A673 (cell line): ENCODE results near the gene ERFL. TPM values are rescaled to one million over a fixed set of nuclear protein-coding genes. Genes with fewer than 3 reads are reported as not detected.

ENCODE experiments used
- BruUV-seq: library from RNA; stranded (reverse); fragments of 400-500 nt; replicated peaks from 2 replicates; lab custom pipeline; 2021; lab: Mats Ljungman, UMichigan
- CTCF ChIA-PET: fragments of 300-600 bp; sonication (Branson Sonifier 250); formaldehyde crosslinking; loops from one replicate; lab custom pipeline; 2022; ENCODE audit warnings: antibody characterized with exemption; lab: Charles Lee
- POLR2A ChIA-PET: fragments of 300-600 bp; sonication (Branson Sonifier 250); formaldehyde crosslinking; loops from one replicate; lab custom pipeline; 2022; ENCODE audit warnings: antibody characterized with exemption; ENCODE audit not compliant: low non-redundant PET; lab: Charles Lee
- DNase-seq: peaks from one replicate; pipeline ENCODE4 v3.0.0-alpha.2; 2015; ENCODE audit warnings: low spot score
- H3K27ac ChIP-seq: fragments of 200-600 bp; sonication (generic); 2 replicates; pipeline ENCODE4 v1.5.1; 2016; ENCODE audit warnings: mixed run types, low read depth, mild to moderate bottlenecking, mixed read lengths, antibody characterized with exemption, low read length; ENCODE audit not compliant: poor library complexity, severe bottlenecking
- H3K27me3 ChIP-seq: fragments of 200-600 bp; sonication (generic); replicated peaks from 2 replicates; pipeline ENCODE4 v1.6.1; 2017; ENCODE audit warnings: mixed run types, low read depth, mild to moderate bottlenecking, mixed read lengths, antibody characterized with exemption, low read length; ENCODE audit not compliant: insufficient read depth, poor library complexity
- H3K36me3 ChIP-seq: fragments of 200-600 bp; sonication (generic); 2 replicates; pipeline ENCODE4 v1.6.1; 2016; ENCODE audit warnings: mixed run types, mild to moderate bottlenecking, mixed read lengths, antibody characterized with exemption, low read length; ENCODE audit not compliant: insufficient read depth, poor library complexity, severe bottlenecking
- H3K4me1 ChIP-seq: fragments of 200-600 bp; sonication (generic); 2 replicates; pipeline ENCODE4 v1.6.1; 2017; ENCODE audit warnings: mixed run types, mild to moderate bottlenecking, mixed read lengths, antibody characterized with exemption, low read length; ENCODE audit not compliant: insufficient read depth, poor library complexity, severe bottlenecking
- H3K4me3 ChIP-seq: fragments of 200-600 bp; sonication (generic); 2 replicates; pipeline ENCODE4 v1.5.1; 2016; ENCODE audit warnings: low read depth, mixed run types, mild to moderate bottlenecking, mixed read lengths, low read length; ENCODE audit not compliant: poor library complexity, severe bottlenecking
- H3K9me3 ChIP-seq: fragments of 200-600 bp; sonication (generic); 2 replicates; pipeline ENCODE4 v1.6.1; 2016; ENCODE audit warnings: mixed run types, low read depth, mild to moderate bottlenecking, mixed read lengths, antibody characterized with exemption, low read length; ENCODE audit not compliant: poor library complexity, severe bottlenecking
- EZH2 ChIP-seq: fragments of 200-600 bp; sonication (generic); IDR thresholded peaks from 2 replicates; pipeline ENCODE4 v1.6.1; 2017; ENCODE audit warnings: borderline replicate concordance, low read depth, mild to moderate bottlenecking, mixed read lengths, antibody characterized with exemption, low read length; ENCODE audit not compliant: poor library complexity, severe bottlenecking
- intact Hi-C: fragments of 100-400 bp; cut with micrococcal nuclease; formaldehyde crosslinking; loops from one replicate; pipeline ENCODE4 v1.10.0; 2022; ENCODE audit not compliant: unreplicated experiment
- total RNA-seq: library from RNA; stranded (reverse); gene quantifications from 2 replicates; pipeline ENCODE4 v1.2.3, GENCODE V29; 2021
- TF ChIP-seq, protein P1 (sequence below): fragments of 300-800, 200-600 bp; sonication (generic); conservative IDR thresholded peaks from 2 replicates; pipeline ENCODE4 v1.5.1; 2017; ENCODE audit warnings: low read depth, mild to moderate bottlenecking, antibody characterized with exemption, low read length, moderate library complexity, mixed read lengths

The ERFL gene
- total RNA-seq, 1 experiment from 2014 or later: 0.95 TPM

DNA sequence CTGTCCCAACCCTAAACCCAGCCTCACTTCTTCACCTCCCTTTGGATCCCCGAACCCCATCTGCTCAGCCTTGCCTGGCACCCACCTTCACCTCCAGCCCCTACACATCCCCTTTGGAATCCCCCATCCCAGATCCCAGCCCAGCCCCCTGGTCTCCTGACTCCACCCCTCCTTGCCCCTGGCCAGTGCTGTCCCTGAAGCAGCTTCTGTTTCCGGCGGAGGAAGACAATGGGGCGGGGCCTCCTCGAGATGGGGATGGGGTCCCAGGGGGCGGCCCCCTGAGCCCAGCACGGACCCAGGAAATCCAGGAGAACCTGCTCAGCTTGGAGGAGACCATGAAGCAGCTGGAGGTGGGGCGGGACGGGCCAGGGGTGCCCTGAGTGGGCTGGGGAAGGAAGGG is 22.0 kb downstream of the ERFL start:
- Histone ChIP-seq H3K36me3 (peaks cover 50% of the 10 kb centered on the region), H3K4me1 (no peaks in the 10 kb centered on the region), H3K27me3 (no peaks in the 10 kb centered on the region), H3K4me3 (no peak overlapping the region), H3K27ac (no peak overlapping the region), H3K9me3 (no peaks in the 10 kb centered on the region)
- TF ChIP-seq, protein P1, sequence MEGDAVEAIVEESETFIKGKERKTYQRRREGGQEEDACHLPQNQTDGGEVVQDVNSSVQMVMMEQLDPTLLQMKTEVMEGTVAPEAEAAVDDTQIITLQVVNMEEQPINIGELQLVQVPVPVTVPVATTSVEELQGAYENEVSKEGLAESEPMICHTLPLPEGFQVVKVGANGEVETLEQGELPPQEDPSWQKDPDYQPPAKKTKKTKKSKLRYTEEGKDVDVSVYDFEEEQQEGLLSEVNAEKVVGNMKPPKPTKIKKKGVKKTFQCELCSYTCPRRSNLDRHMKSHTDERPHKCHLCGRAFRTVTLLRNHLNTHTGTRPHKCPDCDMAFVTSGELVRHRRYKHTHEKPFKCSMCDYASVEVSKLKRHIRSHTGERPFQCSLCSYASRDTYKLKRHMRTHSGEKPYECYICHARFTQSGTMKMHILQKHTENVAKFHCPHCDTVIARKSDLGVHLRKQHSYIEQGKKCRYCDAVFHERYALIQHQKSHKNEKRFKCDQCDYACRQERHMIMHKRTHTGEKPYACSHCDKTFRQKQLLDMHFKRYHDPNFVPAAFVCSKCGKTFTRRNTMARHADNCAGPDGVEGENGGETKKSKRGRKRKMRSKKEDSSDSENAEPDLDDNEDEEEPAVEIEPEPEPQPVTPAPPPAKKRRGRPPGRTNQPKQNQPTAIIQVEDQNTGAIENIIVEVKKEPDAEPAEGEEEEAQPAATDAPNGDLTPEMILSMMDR: no peak
- no peak for TF ChIP-seq EZH2
- ChIA-PET CTCF (no interaction called here), POLR2A (no interaction called here)
- intact Hi-C loops: no loop called here
- no TSS peak for BruUV-seq
- no peak for DNase-seq

DNA sequence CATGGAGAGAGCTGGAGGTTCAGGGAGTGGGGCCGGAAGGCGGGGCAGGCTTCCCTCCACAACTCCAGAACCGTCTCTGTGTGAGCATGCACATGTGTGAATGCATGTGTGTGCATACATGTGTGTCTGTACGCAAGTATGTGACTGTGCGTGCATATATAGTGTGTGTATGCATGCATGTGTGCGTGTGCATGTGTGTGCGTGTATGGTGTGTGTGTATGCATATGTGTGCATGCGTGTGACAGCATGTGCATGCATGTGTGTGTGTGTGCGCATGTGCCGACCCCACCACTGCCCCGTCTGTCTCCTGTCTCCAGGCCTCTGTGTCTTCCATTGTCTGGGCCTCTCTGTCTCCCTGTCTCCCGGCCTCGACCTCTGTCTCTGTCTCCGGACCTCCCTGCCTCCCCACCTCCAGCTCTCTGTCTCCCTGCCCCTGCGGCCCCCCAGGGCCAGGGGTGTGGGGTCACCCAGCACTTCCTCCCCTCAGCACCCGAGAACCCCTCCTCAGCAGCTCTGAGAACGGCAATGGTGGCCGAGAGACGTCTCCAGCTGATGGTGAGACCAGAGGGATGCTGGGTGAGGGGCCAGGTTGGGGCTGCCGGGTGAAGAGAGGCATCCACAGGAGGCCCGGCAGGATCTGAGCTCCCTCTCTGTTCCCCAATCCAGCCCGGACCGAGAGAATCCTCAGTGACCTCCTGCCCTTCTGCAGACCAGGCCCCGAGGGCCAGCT is 22.8 kb downstream of the ERFL start:
- TF ChIP-seq, protein P1: no peak
- no peak for TF ChIP-seq EZH2
- Histone ChIP-seq H3K36me3 (peaks cover 55% of the 10 kb centered on the region), H3K27me3 (no peaks in the 10 kb centered on the region), H3K27ac (no peak overlapping the region), H3K4me3 (no peak overlapping the region), H3K4me1 (no peaks in the 10 kb centered on the region), H3K9me3 (no peaks in the 10 kb centered on the region)
- no TSS peak for BruUV-seq
- ChIA-PET CTCF (no interaction called here), POLR2A (no interaction called here)
- intact Hi-C loops: no loop called here
- DNase-seq: no peak

DNA sequence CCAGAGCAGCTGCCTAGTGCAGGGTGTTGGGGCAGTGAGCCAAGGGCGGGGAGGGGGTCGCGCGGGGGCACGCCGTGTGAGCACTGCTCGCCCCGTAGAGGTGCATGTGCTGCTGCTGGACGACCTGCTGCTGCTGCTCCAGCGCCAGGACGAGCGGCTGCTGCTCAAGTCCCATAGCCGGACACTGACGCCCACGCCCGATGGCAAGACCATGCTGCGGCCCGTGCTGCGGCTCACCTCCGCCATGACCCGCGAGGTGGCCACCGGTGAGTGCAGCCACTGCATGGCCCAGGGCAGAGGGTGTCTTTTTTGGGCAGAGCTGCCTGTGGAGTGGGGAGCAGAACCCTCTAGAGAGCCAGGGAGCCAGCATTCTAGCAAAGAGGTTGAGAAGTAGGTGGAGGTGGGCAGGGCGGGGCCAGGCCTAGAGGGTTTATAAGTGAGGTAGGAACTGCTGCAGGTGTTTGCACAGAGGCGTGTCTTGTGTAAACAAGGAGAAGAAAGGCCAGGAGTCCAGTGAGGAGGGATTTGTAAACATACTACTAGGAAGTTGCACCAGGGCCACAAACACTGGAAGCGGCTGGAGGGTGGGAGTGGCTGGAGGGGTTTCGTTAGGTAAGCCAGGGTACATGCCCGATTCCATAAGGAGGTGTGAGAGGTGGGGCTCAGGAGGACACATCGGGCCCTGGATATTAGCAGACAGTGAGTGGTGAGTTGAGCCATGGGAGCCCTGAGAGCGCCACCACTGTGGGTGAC is 24.0 kb downstream of the ERFL start:
- no peak overlapping the region for H3K4me3 ChIP-seq
- H3K9me3 ChIP-seq: no peaks in the 10 kb centered on the region
- ChIA-PET POLR2A (no interaction called here), CTCF (no interaction called here)
- H3K4me1 ChIP-seq: no peaks in the 10 kb centered on the region
- intact Hi-C loops: no loop called here
- peaks cover 63% of the 10 kb centered on the region for H3K36me3 ChIP-seq
- BruUV-seq: no TSS peak
- no peak for DNase-seq
- H3K27me3 ChIP-seq: no peaks in the 10 kb centered on the region
- no peak overlapping the region for H3K27ac ChIP-seq
- no peak for TF ChIP-seq EZH2
- TF ChIP-seq, protein P1: no peak
